OCI-LY3 (cell line): ENCODE measurements around the gene HPS5.

Experiments used
- CTCF ChIP-seq: fragments of 200-600, 300-600 bp; sonication (generic); IDR thresholded peaks from 2 replicates; pipeline ENCODE4 v1.5.1; 2014; ENCODE audit warnings: antibody characterized with exemption, low read length, low read depth
- EZH2phosphoT487 ChIP-seq: fragments of 200-600 bp; shearing (Covaris generic); IDR thresholded peaks from 2 replicates; pipeline ENCODE4 v1.6.1; 2018; ENCODE audit warnings: antibody characterized with exemption, mixed run types, low read depth

DNA sequence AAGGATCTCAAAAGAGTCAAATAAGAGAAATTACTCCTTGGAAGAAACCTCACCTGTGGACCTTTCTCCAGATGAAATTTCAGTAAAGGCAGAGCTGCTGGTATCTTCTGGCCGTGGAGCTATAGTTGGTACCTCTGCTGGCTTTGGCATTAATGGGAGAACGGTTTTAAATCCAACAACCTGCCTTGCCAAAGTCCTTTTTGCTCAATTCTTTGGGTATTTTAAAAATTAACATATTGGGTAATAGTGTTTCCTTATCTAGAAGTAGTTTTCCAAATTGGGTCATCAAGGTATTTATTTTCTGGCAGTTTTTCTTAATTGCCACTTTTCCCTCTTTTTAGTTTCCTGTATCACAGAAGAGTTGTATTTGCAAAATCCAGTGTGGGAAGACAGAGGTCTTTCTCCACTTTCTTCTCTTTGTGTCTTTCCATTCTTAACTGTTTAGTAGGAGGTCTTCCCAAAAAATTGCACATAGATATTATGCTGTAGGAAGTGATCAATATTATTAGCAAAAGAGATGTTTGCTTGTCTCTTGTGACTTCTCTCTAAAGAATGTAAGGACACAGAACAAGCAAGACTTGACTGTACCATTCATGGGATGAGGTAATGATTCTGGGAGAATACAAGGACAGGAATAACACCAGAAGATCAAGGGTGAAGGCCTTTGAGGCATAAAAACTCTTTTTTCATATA is 85.1 kb downstream of the HPS5 start, which contains the start of gene SAA4:
- TF ChIP-seq CTCF: no peak
- no peak for TF ChIP-seq EZH2phosphoT487
